DOHH2 (cell line): ENCODE data around the gene GRIA3.

ENCODE experiments used
- CTCF ChIP-seq: fragments of 200-600 bp; sonication (generic); IDR thresholded peaks from one replicate; pipeline ENCODE4 v1.5.1; 2014; ENCODE audit warnings: antibody characterized with exemption, mild to moderate bottlenecking, low read depth, low read length; ENCODE audit not compliant: poor library complexity, severe bottlenecking
- EZH2phosphoT487 ChIP-seq: fragments of 200-600 bp; sonication (generic); IDR thresholded peaks from 2 replicates; pipeline ENCODE4 v1.6.1; 2017; ENCODE audit warnings: borderline replicate concordance, mild to moderate bottlenecking, antibody characterized with exemption, low read length, moderate library complexity, mixed read lengths

DNA sequence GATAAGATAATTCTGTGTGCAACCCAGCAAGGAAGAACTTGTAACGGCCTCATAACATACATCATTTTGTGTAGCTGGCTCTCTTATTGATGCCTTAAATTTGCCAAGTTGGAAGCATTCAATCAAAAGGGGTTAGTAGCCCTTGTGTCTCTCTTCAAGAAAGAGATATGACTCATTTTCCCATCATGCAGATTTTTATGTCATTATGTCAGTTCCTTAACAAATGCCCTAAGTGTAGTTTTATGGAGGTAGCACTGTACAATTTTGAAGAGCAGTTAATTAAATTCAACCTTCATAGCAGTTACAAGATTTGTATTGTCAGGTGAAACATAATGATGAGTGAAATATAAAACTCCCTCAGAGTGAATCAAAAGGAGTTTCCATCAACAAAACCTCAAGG lies 215.6 kb downstream of the GRIA3 start:
- TF ChIP-seq CTCF, result no peak
- TF ChIP-seq EZH2phosphoT487, result no peak
